Loucy (cell line): Measurements from ENCODE around the gene DMWD.

Source experiments
- H2AFZ ChIP-seq: fragments of 200-600 bp; sonication (generic); 2 replicates; pipeline ENCODE4 v1.6.0; 2016; ENCODE audit warnings: antibody characterized with exemption, mild to moderate bottlenecking, low read length, moderate library complexity
- H3F3A ChIP-seq: fragments of 200-600 bp; 2 replicates; pipeline ENCODE4 v1.6.0; 2016; ENCODE audit warnings: antibody characterized with exemption, low read depth, mild to moderate bottlenecking
- H3K27me3 ChIP-seq: fragments of 200-600 bp; sonication (generic); 2 replicates; pipeline ENCODE4 v1.6.1; 2014; ENCODE audit warnings: low read length, mild to moderate bottlenecking; ENCODE audit not compliant: insufficient read depth, poor library complexity, severe bottlenecking
- H3K36me3 ChIP-seq: fragments of 200-600 bp; sonication (generic); 2 replicates; pipeline ENCODE4 v1.6.1; 2016; ENCODE audit warnings: low read length; ENCODE audit not compliant: insufficient read depth
- H3K4me1 ChIP-seq: fragments of 200-600 bp; sonication (generic); 2 replicates; pipeline ENCODE4 v1.5.1; 2014; ENCODE audit warnings: low read length, mild to moderate bottlenecking; ENCODE audit not compliant: insufficient read depth, poor library complexity, severe bottlenecking
- H3K4me2 ChIP-seq: fragments of 200-600 bp; sonication (generic); 2 replicates; pipeline ENCODE4 v1.6.0; 2014; ENCODE audit warnings: antibody characterized with exemption, low read length, low read depth, mild to moderate bottlenecking; ENCODE audit not compliant: poor library complexity, severe bottlenecking
- H3K4me3 ChIP-seq: fragments of 200-600 bp; sonication (generic); 2 replicates; pipeline ENCODE4 v1.5.1; 2014; ENCODE audit warnings: low read length, mild to moderate bottlenecking, mixed read lengths; ENCODE audit not compliant: poor library complexity, severe bottlenecking
- H3K79me2 ChIP-seq: fragments of 200-600 bp; sonication (generic); 2 replicates; pipeline ENCODE4 v1.6.1; 2014; ENCODE audit warnings: low read length; ENCODE audit not compliant: insufficient read depth
- H3K9ac ChIP-seq: fragments of 200-600 bp; sonication (generic); 2 replicates; pipeline ENCODE4 v1.6.0; 2014; ENCODE audit warnings: mild to moderate bottlenecking, low read depth, low read length, moderate library complexity; ENCODE audit not compliant: poor library complexity, severe bottlenecking
- H3K9me2 ChIP-seq: fragments of 200-600 bp; sonication (generic); replicated peaks from 2 replicates; pipeline ENCODE4 v1.6.1; 2016; ENCODE audit warnings: low read depth, low read length, mixed read lengths
- H3K9me3 ChIP-seq: fragments of 200-600 bp; sonication (generic); 2 replicates; pipeline ENCODE4 v1.6.1; 2014; ENCODE audit warnings: mild to moderate bottlenecking, antibody characterized with exemption, low read length, low read depth; ENCODE audit not compliant: insufficient read depth
- H4K20me1 ChIP-seq: fragments of 200-600 bp; sonication (generic); 2 replicates; pipeline ENCODE4 v1.6.0; 2014; ENCODE audit warnings: antibody characterized with exemption, low read length, mild to moderate bottlenecking; ENCODE audit not compliant: insufficient read depth, poor library complexity, severe bottlenecking
- CTCF ChIP-seq: fragments of 200-600 bp; sonication (generic); conservative IDR thresholded peaks from 2 replicates; pipeline ENCODE4 v1.5.1; 2014; ENCODE audit warnings: mild to moderate bottlenecking, antibody characterized with exemption, low read length
- EZH2phosphoT487 ChIP-seq: fragments of 200-600 bp; IDR thresholded peaks from 2 replicates; pipeline ENCODE4 v1.6.1; 2018; ENCODE audit warnings: antibody characterized with exemption, mild to moderate bottlenecking, moderate library complexity, borderline replicate concordance

The DMWD gene

GRCh38 chr19:45798995-45799517 lies 6.4 kb upstream of the DMWD start:
- Histone ChIP-seq H3K9me2 (no peaks in the 10 kb centered on the region), H3K4me2 (no peak overlapping the region), H3K9me3 (no peaks in the 10 kb centered on the region), H3K4me1 (no peaks in the 10 kb centered on the region), H3K9ac (no peak overlapping the region), H3K79me2 (no peaks in the 10 kb centered on the region), H3K4me3 (no peak overlapping the region), H4K20me1 (no peaks in the 10 kb centered on the region), H3F3A (no peaks in the 10 kb centered on the region), H3K36me3 (no peaks in the 10 kb centered on the region), H2AFZ (no peak overlapping the region), H3K27me3 (no peaks in the 10 kb centered on the region)
- TF ChIP-seq EZH2phosphoT487 (no peak), CTCF (peak; percentile 80)

DNA sequence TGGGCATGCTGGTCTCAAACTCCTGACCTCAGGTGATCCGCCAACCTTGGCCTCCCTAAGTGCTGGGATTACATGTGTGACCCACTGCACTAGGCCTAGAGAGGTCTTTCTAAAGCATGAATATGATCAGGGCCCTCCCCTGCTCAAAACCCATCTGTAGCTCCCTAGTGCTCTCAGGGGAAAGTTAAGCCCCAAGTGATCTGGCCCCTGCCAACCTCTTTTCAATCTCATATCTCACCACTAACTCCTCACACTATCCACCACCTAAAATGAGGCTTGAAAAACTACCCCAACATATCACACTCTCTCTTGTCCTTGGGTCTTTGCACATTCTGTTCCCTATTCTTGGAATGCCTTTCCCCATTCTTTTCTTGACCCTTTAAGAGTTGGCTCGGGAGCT lies 2.0 kb upstream of the DMWD start:
- Histone ChIP-seq H3K4me2 (no peak overlapping the region), H3K9me3 (no peaks in the 10 kb centered on the region), H3K9me2 (no peaks in the 10 kb centered on the region), H3K4me1 (peaks cover 22% of the 10 kb centered on the region), H3K4me3 (no peak overlapping the region), H3K36me3 (no peaks in the 10 kb centered on the region), H3K9ac (no peak overlapping the region), H3K27me3 (no peaks in the 10 kb centered on the region), H2AFZ (no peak overlapping the region), H3K79me2 (0 out of 2 replicates have a peak, but pooled peaks cover 4% of the 10 kb centered on the region), H4K20me1 (peaks cover 16% of the 10 kb centered on the region), H3F3A (0 out of 2 replicates have a peak, but pooled peaks cover 4% of the 10 kb centered on the region)
- TF ChIP-seq EZH2phosphoT487 (no peak), CTCF (no peak)

DNA sequence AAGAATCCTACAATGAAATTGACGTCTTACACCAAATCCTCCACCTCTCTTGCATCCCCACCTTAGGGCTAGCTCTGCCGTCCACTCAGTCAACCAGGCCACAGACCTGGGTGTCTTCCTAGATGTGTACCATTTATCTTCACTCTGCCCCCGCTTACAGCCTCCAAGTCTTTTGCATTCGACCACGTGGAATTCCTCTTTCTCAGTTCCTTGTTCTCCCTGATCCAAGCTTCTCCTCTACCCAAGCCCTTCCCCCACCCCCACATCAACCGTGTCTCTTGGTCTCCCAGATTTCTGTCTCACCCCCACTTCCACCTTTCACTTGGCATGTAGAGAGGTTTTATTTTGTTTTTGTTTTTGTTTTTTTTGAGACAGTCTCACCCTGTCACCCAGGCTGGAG lies 1.2 kb upstream of the DMWD start:
- no peak overlapping the region for H3K4me3 ChIP-seq
- no peak overlapping the region for H2AFZ ChIP-seq
- peaks cover 4% of the 10 kb centered on the region; the same call in 1 of the 2 replicates for H3F3A ChIP-seq
- H3K9ac ChIP-seq, result no peak overlapping the region
- 0 out of 2 replicates have a peak, but pooled peaks cover 4% of the 10 kb centered on the region for H3K79me2 ChIP-seq
- H3K9me3 ChIP-seq, result no peaks in the 10 kb centered on the region
- H3K4me1 ChIP-seq, result peaks cover 22% of the 10 kb centered on the region
- H3K4me2 ChIP-seq, result no peak overlapping the region
- TF ChIP-seq CTCF, result no peak
- TF ChIP-seq EZH2phosphoT487, result no peak
- H3K36me3 ChIP-seq, result peaks cover 5% of the 10 kb centered on the region; the same call in 1 of the 2 replicates
- H3K9me2 ChIP-seq, result no peaks in the 10 kb centered on the region
- peaks cover 23% of the 10 kb centered on the region for H4K20me1 ChIP-seq
- no peaks in the 10 kb centered on the region for H3K27me3 ChIP-seq
